Activated CD8-positive, alpha-beta memory T cell treated with anti-CD3 and anti-CD28 coated beads, Interleukin-2, amount 50 U/mL, for 24 hours (primary cell): ENCODE measurements around the gene GJA3.

Source experiments
- DNase-seq: peaks from one replicate; pipeline ENCODE4 v3.0.0-alpha.2; 2020; ENCODE audit errors: extremely low read depth

Gene GJA3

DNA sequence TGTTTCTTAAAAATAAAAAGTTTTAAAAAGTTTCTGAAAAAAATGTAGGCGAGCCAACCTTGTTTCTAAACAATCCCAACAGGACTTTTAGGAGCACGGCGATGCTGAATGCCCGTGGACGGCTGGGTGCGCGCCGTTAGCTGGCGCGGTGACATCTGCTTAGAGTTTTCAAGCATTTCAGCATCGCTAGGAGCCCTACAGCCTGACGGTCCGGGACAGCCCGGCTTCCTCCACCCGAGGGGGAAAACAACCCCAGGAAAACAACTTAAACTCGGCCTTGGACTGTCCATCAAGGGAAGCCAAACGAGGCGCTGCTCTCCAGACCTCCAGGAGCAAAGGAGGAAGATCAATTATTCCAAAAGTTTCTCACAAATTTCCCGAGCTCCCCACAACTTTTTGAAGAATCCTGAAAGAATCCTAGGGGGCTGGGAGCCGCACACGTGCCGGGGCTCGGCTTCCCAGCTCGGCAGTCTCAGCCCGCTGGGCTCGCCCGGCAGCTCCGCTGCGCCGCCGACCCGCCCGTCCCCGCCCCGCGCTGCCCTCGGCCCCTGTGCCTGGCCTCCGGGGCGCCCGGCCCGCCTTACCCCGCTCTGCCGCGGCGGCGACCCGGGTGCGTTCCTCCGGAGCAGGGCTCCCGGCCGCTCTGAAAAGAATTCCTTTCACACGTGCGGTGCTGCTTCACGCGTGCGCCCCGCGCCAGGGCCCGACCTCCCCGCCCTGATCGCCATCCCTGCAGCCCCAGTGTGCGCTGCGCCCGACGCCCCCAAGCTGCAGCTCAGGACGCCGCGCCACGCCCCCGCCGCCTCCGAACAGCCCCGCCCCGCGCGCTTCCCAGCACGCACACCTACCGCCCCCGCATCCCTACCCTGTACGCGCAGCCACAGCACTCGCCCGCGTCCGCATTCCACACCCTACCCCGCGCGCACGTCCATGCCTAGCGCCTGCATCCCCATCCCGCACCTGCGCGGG, at the start of gene GJA3:
GJA3 (minus strand) TSS at position 747 of the 969 bp plus-strand sequence. CDS start 17,764 bp downstream, outside the sequence.
- DNase-seq = no peak

DNA sequence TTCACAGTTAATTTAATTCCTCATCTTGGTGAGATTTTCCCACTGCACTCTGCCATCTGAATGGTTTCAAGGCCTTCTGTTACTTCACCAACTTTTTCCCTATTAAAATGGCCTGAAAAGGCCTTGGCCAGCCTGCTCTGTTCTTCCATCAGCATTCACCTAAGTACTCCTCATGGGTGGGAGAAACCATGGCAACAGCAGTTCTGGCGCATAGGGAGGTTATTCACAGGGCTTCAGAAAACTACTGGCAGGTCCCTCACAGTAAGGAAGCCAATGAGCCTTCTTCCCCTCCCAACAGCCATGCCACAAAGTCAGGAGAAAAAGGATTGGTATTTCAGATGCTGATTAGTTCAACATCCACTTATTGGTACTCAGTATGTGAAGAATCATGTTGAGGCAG, 49.1 kb upstream of the GJA3 start:
- DNase-seq = no peak

DNA sequence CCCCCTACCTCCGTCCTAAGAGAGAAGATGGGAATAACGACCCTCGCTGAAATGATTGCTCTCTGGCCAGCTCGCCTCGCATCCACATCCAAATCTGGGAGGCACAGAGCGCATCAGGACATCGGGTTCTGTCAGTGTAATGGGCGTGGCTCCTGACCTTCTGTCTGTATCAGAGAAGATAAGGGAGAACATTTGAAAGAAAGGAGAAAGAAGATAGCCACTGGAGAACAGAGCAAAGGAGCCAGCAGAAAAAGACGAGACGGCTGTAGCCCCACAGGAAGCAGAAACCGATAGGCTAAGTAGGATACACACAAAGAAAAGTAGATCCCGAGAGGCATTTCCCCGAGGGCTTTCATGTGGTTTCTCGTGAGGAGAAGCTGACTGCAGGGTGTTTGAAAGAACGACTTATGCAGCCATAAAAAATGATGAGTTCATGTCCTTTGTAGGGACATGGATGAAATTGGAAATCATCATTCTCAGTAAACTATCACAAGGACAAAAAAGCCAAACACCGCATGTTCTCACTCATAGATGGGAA, 45.9 kb upstream of the GJA3 start:
- DNase-seq = no peak

DNA sequence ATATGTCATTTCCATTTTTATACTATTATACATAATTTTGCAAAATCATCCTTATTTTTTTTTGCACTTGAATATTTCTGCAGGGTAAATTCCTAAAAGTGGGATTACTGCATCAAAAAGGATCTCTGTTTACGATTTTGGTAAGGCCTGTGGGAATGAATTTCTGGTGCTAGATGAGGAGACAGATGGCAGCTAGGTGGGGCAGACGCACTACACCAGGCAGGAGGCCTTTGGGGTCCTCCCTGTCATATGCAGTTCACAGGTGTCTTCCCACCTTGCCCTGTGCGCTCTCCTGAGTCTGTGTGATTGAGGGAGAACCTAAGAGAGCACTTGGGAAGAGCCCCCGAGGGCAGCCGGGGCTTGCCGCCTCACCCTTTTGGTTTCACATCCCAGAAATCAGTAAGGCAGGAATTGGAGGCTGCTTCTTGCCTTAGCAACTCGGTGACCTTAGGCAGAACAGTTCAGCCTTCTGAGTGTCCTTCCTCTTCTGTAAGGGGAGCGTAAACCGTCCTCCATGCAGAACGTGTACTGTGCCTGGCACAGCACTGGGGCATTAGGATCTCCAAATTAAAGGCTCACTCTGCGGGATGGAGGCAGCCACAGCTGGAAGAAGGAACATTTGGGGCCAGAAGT, 45.3 kb upstream of the GJA3 start:
- no peak for DNase-seq

DNA sequence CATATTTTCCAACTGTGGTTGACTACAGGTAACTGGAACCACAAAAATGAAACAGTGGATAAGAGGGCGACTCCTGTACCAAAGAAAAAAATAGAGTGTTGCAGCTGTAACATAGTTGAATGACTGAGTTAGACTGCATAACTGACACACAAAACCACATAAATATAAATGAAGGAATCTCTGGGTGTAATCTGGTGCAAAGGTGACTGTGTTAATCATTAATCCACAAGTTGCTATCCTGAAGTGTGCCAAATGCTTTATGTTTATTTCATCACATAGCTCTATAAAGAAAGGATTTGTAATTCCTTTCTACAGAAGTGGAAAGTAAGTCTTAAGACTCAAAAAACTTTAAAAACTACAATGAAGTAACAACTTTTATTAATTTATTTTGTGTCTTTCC, 37.9 kb upstream of the GJA3 start:
- no peak for DNase-seq

DNA sequence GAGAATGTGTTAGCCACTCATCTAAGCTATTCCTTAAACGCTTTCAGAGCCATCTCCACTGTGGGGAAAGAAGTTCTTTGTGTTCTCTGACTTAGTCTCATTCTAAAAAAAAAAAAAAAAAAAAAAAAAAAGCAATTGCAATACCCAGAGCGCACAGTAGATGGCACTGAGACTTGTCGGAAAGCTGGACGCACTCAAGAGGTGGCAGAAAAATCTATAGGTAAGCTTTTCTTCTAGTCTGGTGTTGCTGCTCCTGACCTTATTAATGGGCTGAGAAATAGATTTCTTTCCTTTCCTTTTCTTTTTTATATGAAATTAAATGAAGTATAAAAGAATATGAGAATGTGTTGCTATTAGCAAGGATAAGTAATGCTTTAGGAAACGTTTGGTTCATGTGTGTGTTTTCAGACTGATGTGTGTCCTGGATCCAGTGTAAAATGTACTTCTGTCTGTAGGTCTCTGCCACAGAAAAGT, 36.5 kb upstream of the GJA3 start:
- DNase-seq = no peak

DNA sequence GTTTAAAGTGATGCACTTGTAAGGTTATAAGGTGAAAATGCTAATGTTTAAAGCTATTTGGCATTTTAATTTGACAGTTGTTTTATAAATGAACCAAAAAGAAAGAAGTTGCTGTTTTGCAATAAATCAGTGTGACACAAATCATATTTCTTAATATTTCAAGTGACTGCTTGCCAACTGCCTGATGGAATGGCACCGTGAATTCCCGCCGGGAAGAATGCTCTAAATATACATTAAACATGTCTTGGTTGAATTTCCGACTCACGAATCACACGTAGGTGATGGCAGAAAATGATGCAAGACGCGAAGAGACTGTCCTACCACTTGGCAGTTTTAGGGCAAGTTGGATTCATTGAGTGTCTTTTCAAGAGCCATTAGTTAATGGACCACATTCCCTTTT, 34.9 kb upstream of the GJA3 start:
- no peak for DNase-seq

DNA sequence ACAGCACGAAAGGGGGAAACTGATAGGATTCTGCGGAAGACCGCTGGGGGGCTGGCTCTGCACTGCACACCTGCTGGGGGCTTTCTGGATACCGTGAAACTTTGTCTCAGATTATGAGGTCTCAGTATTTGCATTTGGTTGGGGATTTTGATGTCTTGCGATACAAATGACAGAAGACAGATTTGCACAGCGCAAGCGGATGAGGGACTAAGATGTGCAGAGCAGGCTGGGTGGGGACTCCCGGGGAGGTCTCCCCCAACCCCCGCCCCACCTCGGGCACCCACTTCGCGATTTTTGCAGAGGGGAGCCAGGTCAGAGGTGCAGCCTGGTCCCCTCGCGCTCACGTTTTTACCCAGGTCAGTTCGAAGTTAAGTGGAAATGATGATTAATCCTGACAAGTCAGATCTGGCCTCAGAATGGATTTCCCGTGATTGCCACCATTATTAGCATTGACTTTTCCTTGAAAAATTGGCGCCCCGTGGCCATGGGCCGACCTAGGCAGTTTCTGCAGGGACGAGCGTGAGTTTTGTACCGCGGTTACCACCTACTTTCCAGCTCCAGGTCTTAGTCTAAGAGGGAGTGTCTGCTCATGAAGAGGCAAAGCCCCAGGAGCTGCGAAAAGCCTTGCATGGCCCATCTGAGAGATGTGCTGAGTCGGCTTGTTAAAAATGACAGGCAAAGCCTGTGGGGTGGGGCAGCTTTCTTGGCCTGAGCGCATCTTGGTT, 33.2 kb upstream of the GJA3 start:
- DNase-seq = no peak

DNA sequence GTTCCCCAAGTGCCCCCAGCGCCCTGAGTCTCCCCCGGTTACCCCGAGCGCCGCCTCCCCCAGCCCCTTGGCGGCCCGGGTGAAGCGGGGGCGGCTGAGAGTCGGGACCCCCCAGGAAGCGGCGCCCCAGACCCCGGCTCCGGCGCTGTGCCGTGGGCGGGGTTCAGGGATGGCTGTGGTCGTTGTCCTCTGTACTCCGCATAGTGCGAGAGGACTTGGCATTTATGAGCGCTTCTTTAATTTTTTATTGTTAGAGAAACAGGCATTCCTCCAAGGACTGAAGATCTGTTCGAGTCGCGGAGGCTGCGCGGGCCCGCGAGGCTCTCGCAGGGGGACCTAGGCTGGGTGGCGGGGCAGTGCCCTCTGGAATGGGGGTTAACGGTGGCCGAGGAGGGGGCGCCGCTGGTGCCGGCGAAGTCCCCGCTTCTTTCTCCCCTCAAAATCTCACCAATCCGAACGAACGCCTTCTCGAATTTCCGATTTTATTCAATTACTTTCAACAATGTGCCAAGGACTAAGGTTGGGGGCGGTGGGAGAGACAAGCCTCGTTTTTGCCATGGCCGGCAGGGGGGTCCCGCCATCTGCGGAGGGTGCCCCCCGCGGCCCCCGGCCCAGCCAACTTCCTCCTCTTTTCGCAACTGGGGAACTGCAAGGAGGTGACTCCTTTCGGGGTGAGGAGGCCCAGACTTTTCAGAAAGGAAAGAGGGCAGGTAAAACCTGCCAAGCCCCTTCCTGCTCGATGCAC, 32.5 kb upstream of the GJA3 start:
- no peak for DNase-seq

DNA sequence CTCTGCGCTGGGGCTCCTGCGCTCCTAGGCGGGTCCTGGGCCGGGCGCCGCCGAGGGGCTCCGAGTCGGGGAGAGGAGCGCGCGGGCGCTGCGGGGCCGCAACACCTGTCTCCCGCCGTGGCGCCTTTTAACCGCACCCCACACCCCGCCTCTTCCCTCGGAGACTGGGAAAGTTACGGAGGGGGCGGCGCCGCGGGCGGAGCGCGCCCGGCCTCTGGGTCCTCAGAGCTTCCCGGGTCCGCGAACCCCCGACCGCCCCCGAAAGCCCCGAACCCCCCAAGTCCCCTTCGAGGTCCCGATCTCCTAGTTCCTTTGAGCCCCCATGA, 31.9 kb upstream of the GJA3 start, which contains the start of gene GJB2:
GJB2 (minus strand) TSS at position 103 of the 326 bp plus-strand sequence. CDS start 3,357 bp downstream, outside the sequence.
- no peak for DNase-seq

DNA sequence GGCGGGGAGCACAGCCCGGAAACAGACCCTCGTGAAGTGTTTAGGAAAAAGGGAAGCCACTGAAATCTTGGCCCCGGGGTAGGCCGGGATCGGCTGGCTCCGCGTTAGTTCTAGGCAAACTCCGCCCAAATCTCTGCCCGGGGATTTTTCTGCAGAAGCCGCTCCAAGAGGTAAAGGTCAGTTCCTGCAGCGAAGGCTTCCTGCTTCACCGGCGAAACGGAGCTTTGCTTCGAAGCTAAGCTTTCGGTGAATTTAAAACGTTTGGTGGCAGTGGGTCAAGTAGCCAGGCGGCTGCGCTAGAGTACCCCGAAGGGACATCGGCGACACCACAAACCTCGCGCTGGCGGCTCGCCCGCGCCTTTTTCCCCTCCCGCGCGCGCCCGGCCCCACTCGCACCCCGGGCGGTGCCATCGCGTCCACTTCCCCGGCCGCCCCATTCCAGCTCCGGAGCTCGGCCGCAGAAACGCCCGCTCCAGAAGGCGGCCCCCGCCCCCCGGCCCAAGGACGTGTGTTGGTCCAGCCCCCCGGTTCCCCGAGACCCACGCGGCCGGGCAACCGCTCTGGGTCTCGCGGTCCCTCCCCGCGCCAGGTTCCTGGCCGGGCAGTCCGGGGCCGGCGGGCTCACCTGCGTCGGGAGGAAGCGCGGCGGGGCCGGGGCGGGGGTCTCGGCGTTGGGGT, 31.4 kb upstream of the GJA3 start:
- no peak for DNase-seq

DNA sequence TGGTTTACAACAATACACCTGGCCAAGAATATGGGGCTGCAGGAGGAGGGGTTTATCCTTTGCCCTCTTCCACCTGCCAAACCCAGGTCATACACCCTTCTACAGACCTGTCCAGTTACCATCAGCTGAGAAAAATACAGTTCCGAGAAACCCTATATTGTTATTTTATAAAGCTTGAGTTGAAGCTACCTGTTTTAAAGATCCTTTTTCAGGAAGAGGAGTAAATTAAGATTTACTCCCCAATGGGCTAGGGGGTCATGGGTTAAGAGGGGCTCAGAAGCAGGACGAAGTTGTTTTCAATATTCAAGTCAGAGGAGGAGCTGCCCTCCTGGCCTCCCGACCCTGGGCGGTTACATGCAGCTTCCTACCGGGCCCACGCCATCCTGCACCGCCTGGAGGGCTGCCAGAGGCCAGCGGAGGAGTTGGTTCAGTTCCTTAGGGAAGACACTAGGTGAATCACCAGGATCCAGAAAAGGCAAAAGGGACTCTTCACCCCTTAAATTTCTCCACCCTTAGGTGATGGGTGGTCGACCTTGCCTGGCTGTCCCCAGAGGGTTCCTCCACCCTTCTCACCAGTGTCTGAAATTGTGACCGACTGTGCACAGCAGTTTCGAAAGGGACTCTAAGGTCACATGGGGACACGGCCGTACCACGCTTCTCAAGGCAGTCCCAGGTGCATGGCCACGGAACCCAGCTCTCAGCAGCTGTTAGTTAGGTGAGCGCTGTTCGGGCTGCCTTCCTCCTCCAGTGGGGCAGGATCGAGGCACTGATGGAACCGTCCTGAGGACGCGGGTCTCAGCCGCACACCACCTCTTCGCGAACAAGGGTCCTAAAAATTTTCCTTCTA, 30.7 kb upstream of the GJA3 start:
- DNase-seq = no peak

DNA sequence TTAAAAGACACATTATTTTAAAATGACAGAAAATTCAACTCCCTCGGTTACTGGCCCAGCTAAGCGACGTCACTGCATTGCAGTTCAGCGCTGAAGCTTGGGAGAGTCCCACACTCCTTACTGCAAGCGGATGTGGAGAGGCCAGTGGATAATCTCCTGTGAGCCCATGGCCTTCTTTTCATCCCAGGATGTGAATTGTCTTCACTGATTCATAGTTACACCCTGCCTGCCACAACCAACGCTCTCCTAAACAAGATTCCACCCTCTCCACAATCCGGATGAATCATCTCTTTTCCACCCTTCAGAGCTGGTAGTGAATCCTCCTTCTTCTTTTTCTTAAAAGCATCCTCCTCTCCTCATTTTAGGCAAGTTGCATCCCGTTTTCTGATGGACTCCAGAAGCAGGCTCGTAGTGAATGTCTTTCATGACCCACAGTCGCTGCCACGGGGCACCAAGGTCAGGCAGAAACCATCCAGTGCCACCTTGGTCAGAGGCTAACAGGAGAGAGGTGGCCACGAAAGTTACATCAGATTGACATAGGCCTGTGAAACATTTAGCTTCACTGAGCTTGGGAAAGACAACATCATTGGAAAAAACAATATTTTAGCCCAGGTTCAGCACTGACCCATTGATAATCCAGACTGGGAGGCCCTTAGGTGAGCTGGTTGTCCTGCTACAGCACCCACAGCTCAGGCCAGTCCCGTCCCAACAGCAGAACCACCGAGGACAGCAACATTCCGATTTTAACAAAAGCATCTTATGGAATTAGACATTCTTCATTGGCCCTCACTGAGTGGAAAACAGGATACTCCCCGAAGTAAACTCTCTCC, 29.8 kb upstream of the GJA3 start:
- DNase-seq = no peak

DNA sequence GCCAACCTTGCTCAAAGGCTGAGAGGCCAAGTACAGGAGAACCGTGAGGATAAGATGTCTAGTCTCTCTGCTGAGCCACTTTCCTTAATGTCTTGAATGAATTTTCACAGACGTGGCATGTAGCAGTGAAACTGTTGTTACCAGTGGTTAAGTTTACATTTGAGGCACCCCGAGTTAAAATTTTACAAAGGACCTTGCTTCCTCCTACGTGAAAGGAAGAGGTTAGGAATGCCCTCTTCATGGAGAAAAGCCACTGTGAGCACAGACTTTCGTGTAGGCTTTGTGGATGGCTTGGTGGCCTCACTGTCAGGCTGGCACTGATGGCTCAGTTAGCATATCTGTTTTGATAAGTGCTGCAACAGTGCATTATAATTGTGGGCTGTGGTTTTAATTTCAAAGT, 29.2 kb upstream of the GJA3 start:
- DNase-seq = no peak

DNA sequence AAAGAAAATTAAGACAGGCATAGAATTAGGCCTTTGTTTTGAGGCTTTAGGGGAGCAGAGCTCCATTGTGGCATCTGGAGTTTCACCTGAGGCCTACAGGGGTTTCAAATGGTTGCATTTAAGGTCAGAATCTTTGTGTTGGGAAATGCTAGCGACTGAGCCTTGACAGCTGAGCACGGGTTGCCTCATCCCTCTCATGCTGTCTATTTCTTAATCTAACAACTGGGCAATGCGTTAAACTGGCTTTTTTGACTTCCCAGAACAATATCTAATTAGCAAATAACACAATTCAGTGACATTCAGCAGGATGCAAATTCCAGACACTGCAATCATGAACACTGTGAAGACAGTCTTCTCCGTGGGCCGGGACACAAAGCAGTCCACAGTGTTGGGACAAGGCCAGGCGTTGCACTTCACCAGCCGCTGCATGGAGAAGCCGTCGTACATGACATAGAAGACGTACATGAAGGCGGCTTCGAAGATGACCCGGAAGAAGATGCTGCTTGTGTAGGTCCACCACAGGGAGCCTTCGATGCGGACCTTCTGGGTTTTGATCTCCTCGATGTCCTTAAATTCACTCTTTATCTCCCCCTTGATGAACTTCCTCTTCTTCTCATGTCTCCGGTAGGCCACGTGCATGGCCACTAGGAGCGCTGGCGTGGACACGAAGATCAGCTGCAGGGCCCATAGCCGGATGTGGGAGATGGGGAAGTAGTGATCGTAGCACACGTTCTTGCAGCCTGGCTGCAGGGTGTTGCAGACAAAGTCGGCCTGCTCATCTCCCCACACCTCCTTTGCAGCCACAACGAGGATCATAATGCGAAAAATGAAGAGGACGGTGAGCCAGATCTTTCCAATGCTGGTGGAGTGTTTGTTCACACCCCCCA, 28.1 kb upstream of the GJA3 start:
- DNase-seq = no peak

DNA sequence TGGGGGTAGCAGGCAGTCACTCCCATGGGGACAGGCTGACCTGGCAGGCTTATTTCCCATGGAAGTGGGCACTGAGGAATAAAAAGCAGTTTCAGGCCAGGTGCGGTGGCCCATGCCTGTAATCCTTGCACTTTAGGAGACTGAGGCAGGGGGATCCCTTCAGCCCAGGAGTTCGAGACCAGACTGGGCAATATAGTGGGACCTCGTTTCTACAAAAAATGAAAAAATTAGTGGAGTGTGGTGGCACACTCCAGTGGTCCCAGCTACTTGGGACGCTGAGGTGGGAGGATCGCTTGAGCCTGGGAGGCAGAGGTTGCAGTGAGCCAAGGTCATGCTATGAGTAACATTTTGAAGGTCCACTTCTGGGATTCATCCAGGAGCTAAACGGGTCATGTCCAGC, 25.9 kb upstream of the GJA3 start:
- DNase-seq = no peak

DNA sequence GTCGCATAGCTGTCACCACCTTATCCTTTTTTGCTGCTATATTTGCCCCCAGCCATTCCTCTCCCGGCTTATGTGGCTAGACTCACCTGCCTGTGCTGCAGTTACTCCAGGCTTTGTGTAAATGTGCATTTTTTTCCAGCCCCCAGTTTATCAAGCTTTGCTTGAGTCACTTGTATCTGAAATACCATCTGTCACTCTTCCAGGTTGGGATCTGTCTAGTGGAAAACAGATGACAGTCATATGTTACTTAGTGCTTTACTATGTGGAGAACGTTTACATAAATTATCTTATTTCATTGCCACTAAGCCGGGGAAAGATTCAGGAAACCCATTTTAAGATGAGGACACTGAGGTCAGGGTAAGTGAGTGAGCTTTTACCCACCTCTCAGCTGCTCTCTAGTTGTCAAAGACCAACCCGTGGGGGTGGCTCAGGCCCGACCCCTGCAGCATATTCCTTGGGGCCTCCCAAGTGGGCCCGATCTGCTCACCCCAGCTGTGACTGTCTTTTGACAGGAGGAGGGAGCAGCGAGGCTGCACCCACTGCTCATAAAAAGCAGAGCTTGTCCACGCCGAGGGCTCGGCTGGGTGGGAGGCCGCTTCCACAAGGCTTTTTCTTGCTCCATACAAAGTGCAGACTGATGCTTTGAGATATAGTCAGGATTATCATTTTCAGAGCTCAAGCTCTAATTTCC, 24.7 kb upstream of the GJA3 start:
- DNase-seq = no peak
